Measurements from ENCODE around the gene EIF3I.

DNA sequence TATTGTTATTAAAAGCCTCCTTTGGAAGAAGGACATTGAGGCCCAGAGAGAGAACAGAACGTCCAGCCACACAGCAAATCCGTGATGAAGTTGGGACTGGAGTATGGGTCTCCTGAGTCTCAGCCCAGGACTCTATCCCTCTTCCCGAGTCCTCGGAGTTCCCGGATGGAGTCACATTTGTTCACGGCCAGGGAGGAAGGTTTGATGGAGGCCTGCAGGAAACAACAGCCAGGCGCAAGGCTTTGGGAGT is 43.1 kb upstream of the EIF3I start:
- TF ChIP-seq, protein P1, sequence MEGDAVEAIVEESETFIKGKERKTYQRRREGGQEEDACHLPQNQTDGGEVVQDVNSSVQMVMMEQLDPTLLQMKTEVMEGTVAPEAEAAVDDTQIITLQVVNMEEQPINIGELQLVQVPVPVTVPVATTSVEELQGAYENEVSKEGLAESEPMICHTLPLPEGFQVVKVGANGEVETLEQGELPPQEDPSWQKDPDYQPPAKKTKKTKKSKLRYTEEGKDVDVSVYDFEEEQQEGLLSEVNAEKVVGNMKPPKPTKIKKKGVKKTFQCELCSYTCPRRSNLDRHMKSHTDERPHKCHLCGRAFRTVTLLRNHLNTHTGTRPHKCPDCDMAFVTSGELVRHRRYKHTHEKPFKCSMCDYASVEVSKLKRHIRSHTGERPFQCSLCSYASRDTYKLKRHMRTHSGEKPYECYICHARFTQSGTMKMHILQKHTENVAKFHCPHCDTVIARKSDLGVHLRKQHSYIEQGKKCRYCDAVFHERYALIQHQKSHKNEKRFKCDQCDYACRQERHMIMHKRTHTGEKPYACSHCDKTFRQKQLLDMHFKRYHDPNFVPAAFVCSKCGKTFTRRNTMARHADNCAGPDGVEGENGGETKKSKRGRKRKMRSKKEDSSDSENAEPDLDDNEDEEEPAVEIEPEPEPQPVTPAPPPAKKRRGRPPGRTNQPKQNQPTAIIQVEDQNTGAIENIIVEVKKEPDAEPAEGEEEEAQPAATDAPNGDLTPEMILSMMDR (conservative IDR thresholded peaks at IDR 0.05): no peak
- no peak for TF ChIP-seq ZFX (IDR thresholded peaks at IDR 0.05)

Data from C4-2B (cell line).